GM19455 (cell line): Measurements from ENCODE around the gene GSG1L.
"Not testable (repeated sequence)": the region's sequence is repeated elsewhere in the genome, so short reads cannot be mapped to it uniquely, and the experiment has no call there.

Experiments used
- ATAC-seq: cut with Tn5 transposase; IDR thresholded peaks from one replicate; pipeline ENCODE4 v1.9.1; 2021; ENCODE audit not compliant: unreplicated experiment

Gene GSG1L

GRCh38 chr16:27745348-27745747 lies 318.2 kb downstream of the GSG1L start:
- ATAC-seq, result no peak

GRCh38 chr16:27743963-27744362 lies 319.6 kb downstream of the GSG1L start:
- ATAC-seq, result no peak

- not testable (repeated sequence) for ATAC-seq
Measured at GRCh38 chr16:27743001-27743400, 320.5 kb downstream of the GSG1L start.

GRCh38 chr16:27742333-27742732 lies 321.2 kb downstream of the GSG1L start:
- ATAC-seq, result no peak

- no peak for ATAC-seq
Measured at GRCh38 chr16:27740496-27741201, 322.9 kb downstream of the GSG1L start.

- no peak for ATAC-seq
Measured at GRCh38 chr16:27739606-27740357, 323.7 kb downstream of the GSG1L start.

- ATAC-seq, result no peak
Measured at GRCh38 chr16:27738596-27738995, 324.9 kb downstream of the GSG1L start.
